ENCODE measurements around the gene ICE1. TPM values are rescaled to one million over a fixed set of nuclear protein-coding genes. Genes with fewer than 3 reads are reported as not detected.

Gene ICE1
- total RNA-seq, 2 donors from 2014 or later = 36.9 to 40.5 TPM

DNA sequence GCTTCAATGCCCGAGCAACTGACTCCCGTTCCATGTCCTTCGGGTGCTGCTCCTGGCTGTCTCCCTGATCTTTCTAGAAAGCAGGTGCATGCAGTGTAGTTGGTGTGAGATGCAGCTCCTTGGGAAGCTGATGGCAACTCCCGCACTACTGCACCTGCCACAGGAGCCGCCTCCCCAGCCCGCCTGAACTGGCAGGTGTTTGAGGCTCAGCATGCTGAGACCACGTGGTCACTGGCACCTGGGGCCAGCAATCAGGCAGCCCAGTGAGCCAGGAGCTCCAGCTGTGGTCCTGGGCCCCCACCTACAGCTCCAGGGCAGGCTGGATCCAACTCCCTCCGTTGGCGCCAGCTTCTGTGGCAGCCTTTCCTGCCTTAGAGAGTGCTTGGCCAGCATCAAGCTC lies 111.5 kb downstream of the ICE1 start:
- Histone ChIP-seq H3K9me3 (ENCODE audit: control insufficient read depth, low read length) (peaks cover 2% of the 10 kb centered on the region), H3K27me3 (ENCODE audit: control insufficient read depth, insufficient read depth, low read length, poor library complexity, severe bottlenecking) (no peaks in the 10 kb centered on the region), H3K27ac (ENCODE audit: low read depth, low read length) (no peak overlapping the region), H3K4me3 (ENCODE audit: low read length) (no peak overlapping the region), H3K9ac (ENCODE audit: extremely low read depth, low read length, poor library complexity, severe bottlenecking) (no peak overlapping the region), H3K4me1 (ENCODE audit: control insufficient read depth, insufficient read depth, low read length) (no peaks in the 10 kb centered on the region), H3K36me3 (ENCODE audit: control insufficient read depth, insufficient read depth, low read length) (no peaks in the 10 kb centered on the region)
- Mint-ChIP-seq H3K36me3 (ENCODE audit: low read depth) (no peaks in the 10 kb centered on the region), H3K4me3 (no peak overlapping the region), H3K27ac (no peak overlapping the region), H3K27me3 (ENCODE audit: insufficient read depth) (peaks cover 8% of the 10 kb centered on the region), H3K9me3 (peaks cover under 1% of the 10 kb centered on the region), H3K4me1 (peaks cover 17% of the 10 kb centered on the region)
- no peak for DNase-seq
- TF ChIP-seq CTCF (conservative IDR thresholded peaks at IDR 0.05) = no peak
- 84 to 87% methylated on average over 3 to 9 of the region's 9 CpGs for WGBS, 2 experiments (ENCODE audit: insufficient coverage in 1 of 2, insufficient read length in 1 of 2)

GRCh38 chr5:5534333-5534732 lies 111.9 kb downstream of the ICE1 start:
- H3K9me3 ChIP-seq (ENCODE audit: control insufficient read depth, low read length) = no peaks in the 10 kb centered on the region
- H3K4me3 ChIP-seq (ENCODE audit: low read length) = no peak overlapping the region
- H3K27me3 ChIP-seq (ENCODE audit: control insufficient read depth, insufficient read depth, low read length, poor library complexity, severe bottlenecking) = no peaks in the 10 kb centered on the region
- H3K4me1 ChIP-seq (ENCODE audit: control insufficient read depth, insufficient read depth, low read length) = no peaks in the 10 kb centered on the region
- no peak for DNase-seq
- no peak for TF ChIP-seq CTCF (conservative IDR thresholded peaks at IDR 0.05)
- no peaks in the 10 kb centered on the region for H3K36me3 Mint-ChIP-seq (ENCODE audit: low read depth)
- H3K9me3 Mint-ChIP-seq = no peaks in the 10 kb centered on the region
- no peaks in the 10 kb centered on the region for H3K36me3 ChIP-seq (ENCODE audit: control insufficient read depth, insufficient read depth, low read length)
- WGBS, 2 experiments (ENCODE audit: insufficient coverage in 1 of 2, insufficient read length in 1 of 2) = 93 to 96% methylated on average over 4 of the region's 4 CpGs
- H3K27ac Mint-ChIP-seq = no peak overlapping the region
- H3K27ac ChIP-seq (ENCODE audit: low read depth, low read length) = no peak overlapping the region
- peaks cover 8% of the 10 kb centered on the region for H3K27me3 Mint-ChIP-seq (ENCODE audit: insufficient read depth)
- H3K4me1 Mint-ChIP-seq = peaks cover 17% of the 10 kb centered on the region
- no peak overlapping the region for H3K4me3 Mint-ChIP-seq
- H3K9ac ChIP-seq (ENCODE audit: extremely low read depth, low read length, poor library complexity, severe bottlenecking) = no peak overlapping the region

DNA sequence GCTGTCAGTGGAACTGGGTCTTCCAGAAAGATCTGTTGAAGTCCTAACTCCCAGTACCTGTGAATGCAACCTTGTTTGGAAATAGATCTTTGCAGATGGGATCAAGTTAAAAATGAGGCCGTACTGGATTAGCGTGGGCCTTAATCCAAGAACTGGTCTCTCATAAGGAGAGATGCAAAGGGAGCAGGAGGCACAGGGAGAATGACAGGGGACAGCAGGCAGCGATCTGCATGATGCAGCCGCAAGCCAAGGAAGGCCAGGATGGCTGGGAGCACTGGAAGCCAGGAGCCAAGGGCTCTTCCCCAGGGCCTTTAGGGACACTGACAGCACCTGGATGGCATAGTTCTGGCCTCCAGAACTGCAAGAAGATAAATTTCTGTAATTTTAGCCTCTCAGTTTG lies 114.4 kb downstream of the ICE1 start:
- Mint-ChIP-seq H3K27me3 (ENCODE audit: insufficient read depth) (peaks cover 8% of the 10 kb centered on the region), H3K36me3 (ENCODE audit: low read depth) (no peaks in the 10 kb centered on the region), H3K4me1 (peaks cover 10% of the 10 kb centered on the region), H3K4me3 (no peak overlapping the region), H3K27ac (no peak overlapping the region), H3K9me3 (no peaks in the 10 kb centered on the region)
- WGBS, 2 experiments (ENCODE audit: insufficient coverage in 1 of 2, insufficient read length in 1 of 2) = 95 to 100% methylated on average over 3 to 4 of the region's 4 CpGs
- H3K9me3 ChIP-seq (ENCODE audit: control insufficient read depth, low read length) = no peaks in the 10 kb centered on the region
- H3K4me3 ChIP-seq (ENCODE audit: low read length) = no peak overlapping the region
- no peak overlapping the region for H3K27ac ChIP-seq (ENCODE audit: low read depth, low read length)
- DNase-seq = no peak
- no peaks in the 10 kb centered on the region for H3K36me3 ChIP-seq (ENCODE audit: control insufficient read depth, insufficient read depth, low read length)
- H3K27me3 ChIP-seq (ENCODE audit: control insufficient read depth, insufficient read depth, low read length, poor library complexity, severe bottlenecking) = no peaks in the 10 kb centered on the region
- no peaks in the 10 kb centered on the region for H3K4me1 ChIP-seq (ENCODE audit: control insufficient read depth, insufficient read depth, low read length)
- no peak overlapping the region for H3K9ac ChIP-seq (ENCODE audit: extremely low read depth, low read length, poor library complexity, severe bottlenecking)
- TF ChIP-seq CTCF (conservative IDR thresholded peaks at IDR 0.05) = no peak
